ENCODE results near the gene FOXN1.
"Not testable (repeated sequence)": the region's sequence is repeated elsewhere in the genome, so short reads cannot be mapped to it uniquely, and the experiment has no call there.

Gene FOXN1, protein sequence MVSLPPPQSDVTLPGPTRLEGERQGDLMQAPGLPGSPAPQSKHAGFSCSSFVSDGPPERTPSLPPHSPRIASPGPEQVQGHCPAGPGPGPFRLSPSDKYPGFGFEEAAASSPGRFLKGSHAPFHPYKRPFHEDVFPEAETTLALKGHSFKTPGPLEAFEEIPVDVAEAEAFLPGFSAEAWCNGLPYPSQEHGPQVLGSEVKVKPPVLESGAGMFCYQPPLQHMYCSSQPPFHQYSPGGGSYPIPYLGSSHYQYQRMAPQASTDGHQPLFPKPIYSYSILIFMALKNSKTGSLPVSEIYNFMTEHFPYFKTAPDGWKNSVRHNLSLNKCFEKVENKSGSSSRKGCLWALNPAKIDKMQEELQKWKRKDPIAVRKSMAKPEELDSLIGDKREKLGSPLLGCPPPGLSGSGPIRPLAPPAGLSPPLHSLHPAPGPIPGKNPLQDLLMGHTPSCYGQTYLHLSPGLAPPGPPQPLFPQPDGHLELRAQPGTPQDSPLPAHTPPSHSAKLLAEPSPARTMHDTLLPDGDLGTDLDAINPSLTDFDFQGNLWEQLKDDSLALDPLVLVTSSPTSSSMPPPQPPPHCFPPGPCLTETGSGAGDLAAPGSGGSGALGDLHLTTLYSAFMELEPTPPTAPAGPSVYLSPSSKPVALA

GRCh38 chr17:28505986-28506665, at the start of gene FOXN1:
TSS of gene FOXN1 (plus strand) at chr17:28506348. CDS start at chr17:28523970, 17,622 bp downstream.
- DNase-seq, result no peak

- DNase-seq, result no peak
Observed at GRCh38 chr17:28457890-28458289, 48.3 kb upstream of the FOXN1 start.

- not testable (repeated sequence) for DNase-seq
Observed at GRCh38 chr17:28458881-28459280, 47.3 kb upstream of the FOXN1 start.

DNA sequence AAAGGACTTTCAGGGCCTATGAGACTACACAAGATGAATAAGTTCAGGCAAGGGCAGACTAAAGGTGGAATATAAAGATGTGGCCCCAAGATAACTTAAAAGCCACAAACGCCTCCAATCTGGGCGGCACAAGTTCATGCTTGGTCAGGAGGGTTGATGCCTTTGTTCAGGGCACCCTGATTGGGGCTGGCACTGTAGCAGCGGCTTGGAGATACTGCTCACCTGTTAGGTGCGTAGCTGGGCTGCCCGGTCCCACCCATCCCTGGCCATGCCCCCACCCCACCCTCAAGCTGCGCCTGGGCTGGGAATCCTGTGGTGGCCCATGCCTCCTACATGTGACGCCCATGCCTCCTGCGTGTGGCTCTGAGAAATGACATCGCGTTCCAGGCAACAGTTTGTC, 45.2 kb upstream of the FOXN1 start:
- DNase-seq, result no peak

DNA sequence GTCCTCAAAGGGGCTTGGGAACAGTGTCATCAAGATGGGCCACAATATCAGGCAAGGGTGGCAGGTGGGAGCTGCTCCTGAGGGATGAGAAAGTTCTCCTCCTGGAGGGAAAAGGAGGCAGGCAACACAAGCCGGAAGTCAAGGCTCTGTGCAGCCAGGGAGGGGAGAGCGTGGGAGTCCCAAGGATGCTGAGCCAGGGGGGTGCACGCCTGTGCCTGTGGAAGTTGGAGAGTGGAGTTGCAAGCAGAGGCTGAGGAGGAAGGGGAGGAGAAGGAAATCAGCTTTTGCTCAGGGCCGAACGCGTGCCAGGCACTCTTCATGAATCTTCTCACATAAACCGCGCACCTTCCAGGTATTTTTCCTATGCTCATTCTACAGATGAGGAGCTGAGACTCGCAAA, 40.1 kb upstream of the FOXN1 start:
- no peak for DNase-seq

DNA sequence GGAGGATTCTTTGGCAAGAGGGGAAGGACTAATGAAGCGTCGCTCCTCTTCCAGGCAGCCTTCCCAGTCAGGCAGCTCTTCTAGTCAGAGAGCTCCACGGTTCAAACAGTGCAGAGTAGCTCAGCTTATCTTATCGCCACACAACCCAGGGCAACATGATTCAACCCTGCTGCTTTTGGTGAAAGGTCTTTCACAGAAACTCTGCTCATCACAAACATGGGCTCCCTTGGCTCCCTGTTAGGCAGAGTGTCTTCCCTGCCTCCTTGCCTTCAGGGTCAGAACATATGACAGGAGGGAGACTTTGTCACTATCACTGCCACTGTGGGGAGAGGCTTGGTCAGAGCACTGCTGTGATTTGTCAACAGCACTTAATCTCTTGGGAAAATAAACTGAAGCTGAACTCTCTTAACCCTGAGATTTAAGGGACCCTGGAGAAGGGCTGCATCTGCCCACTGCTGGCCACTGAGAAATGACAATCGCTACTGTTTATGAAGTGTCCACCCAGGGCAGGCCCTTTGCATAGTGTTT, 39.6 kb upstream of the FOXN1 start:
- no peak for DNase-seq

DNA sequence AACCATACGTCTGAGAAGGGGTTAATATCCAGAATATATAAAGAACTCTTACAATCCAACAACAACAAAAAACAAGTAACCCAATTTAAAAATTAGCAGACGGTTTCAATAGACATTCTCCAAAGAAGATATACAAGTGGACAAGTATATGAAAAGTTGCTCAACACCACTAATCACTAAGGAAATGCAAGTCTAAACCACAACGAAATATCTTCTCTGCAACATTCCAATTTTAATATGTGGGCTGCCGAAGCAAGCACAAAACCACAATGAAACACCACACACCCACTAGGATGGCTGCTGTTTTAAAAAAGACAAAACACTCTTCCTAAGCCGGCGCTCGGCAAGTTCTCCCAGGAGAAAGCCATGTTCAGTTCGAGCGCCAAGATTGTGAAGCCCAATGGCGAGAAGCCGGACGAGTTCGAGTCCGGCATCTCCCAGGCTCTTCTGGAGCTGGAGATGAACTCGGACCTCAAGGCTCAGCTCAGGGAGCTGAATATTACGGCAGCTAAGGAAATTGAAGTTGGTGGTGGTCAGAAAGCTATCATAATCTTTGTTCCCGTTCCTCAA, 38.6 kb upstream of the FOXN1 start:
- DNase-seq, result no peak

GRCh38 chr17:28468033-28468735, 38.0 kb upstream of the FOXN1 start:
- not testable (repeated sequence) for DNase-seq

GRCh38 chr17:28468781-28469180, 37.4 kb upstream of the FOXN1 start:
- no peak for DNase-seq

DNA sequence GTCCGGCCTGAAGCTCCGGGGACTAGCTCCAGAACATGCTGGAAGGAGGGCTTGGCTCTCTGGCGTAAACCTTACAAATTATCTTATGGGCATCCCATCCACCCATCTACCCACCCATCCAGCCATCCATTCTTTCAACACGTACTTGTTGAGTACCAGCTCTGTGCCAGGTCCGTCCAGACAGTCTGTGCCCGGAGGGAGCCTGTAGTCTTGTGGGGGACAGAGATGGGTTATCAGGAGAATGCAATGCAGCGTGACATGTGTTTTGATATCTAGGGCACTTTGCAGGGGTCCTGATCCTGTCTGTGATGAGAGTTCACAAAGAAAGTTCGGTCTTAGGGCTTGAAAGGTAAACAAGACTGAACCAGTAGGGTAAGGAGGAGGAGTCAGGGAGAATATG, 36.8 kb upstream of the FOXN1 start:
- DNase-seq, result no peak

- no peak for DNase-seq
Observed at GRCh38 chr17:28470266-28470913, 35.8 kb upstream of the FOXN1 start.

DNA sequence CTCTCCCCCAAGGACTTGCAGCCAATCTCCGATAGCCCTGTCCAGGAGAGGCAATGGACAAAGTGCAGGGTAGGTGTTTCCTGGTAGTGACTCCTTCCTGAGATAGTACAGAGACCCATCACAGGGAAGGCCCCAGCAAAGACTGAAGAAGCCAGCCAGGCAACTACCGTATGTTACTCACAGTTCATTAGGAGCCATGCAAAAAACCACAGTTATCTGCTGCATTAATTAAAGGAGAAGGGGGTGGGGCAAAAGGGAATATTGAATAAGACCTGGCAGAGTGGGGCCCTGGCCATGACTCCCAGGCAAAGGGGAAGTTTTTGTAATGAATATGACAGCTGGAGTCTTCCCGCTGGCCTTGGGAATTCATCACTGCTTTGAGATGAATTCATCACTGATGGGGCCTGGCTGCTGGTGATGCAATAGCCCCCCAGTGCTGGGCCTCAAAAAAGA, 35.2 kb upstream of the FOXN1 start:
- DNase-seq, result no peak

GRCh38 chr17:28471531-28472342, 34.4 kb upstream of the FOXN1 start:
- DNase-seq, result no peak

DNA sequence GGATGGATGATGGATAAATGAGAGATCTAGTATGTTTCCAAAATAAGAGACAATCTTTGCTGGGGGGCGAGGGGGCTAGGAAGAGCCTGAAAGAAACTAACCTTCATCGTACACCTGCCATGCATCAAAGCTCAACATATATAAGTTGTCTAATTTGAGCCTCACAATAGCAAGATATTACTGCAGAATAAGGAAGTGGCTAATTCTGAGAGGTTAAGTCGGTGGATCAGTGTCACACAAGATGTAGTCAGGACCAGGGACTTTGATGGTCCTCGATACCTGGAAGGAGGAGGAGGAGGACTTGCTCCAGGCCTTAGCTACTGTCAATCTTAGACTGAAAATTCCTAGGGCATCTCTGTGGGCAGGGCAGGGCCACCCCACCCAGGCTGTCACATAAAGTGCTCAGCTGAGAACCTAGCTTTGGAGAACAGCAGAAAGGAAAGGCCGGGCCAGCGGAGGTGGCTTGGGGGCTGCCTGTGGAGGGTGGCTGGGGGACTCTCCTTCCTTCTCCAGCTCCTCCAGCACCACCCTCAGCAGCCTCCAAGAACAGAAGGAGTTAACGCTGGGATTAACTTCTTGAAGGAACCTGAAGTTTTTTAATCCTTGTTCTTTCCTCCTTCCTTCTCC, 33.2 kb upstream of the FOXN1 start:
- no peak for DNase-seq

- no peak for DNase-seq
Observed at GRCh38 chr17:28473542-28473941, 32.6 kb upstream of the FOXN1 start, which contains the start of gene SLC13A2. TSS of gene SLC13A2 (plus strand) at chr17:28473644. CDS start at chr17:28473713, 69 bp downstream.

- DNase-seq, result no peak
Observed at GRCh38 chr17:28474111-28474531, 32.0 kb upstream of the FOXN1 start.

- no peak for DNase-seq
Observed at GRCh38 chr17:28475151-28475900, 30.8 kb upstream of the FOXN1 start.

DNA sequence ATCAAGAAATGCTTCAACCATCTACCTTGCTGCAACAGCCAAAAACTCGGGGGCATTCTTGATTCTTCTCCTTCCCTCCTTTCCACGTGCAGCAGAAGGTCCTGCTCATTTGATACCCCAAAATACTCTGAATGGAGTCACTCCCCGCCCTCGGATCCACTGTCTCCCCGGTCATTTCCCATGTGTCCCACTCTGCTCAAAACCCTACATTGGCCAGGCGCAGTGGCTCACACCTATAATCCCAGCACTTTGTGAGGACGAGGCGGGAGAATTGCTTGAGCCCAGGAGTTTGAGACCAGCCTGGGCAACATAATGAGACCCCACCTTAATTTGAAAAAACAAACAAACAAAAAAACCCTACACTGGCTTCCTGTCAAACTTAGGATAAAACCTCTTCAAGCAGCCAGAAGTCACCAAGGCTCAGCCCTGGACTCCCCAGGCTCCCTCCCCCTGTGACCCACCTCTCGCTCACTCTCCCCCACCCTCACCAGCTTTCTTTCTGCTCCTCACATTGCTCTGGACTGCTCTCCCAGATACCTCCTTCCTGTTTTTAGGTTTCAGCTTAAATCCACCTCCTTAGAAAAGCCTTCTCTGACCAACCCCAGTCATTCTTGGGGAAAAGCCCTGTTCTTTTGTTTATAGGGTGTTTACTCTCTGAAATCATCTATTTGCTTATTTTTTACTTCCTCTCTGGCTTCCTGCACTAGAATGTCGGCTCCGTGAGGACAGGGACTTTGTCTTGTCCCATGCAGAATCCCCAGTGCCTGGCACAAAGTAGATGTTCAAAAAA, 29.9 kb upstream of the FOXN1 start:
- DNase-seq, result no peak

GRCh38 chr17:28477928-28478327, 28.2 kb upstream of the FOXN1 start:
- no peak for DNase-seq
